ENCODE measurements around the gene DLG1. TPM values are rescaled to one million over a fixed set of nuclear protein-coding genes. Genes with fewer than 3 reads are reported as not detected.

The DLG1 gene
- 39.6 TPM for polyA plus RNA-seq (ENCODE audit: insufficient read length)

- DNase-seq = peak; percentile 85
Measured at GRCh38 chr3:197298341-197298944, at the start of gene DLG1. Gene DLG1, minus strand, starts transcription at chr3:197298612. Its CDS starts 1,408 bp downstream, at chr3:197297204.

GRCh38 chr3:197348014-197348413 is 49.6 kb upstream of the DLG1 start:
- DNase-seq = no peak

GRCh38 chr3:197345390-197345789 is 47.0 kb upstream of the DLG1 start:
- DNase-seq = no peak

- no peak for DNase-seq
Measured at GRCh38 chr3:197344582-197345318, 46.3 kb upstream of the DLG1 start.

GRCh38 chr3:197343656-197344408 is 45.4 kb upstream of the DLG1 start:
- DNase-seq = no peak

- no peak for DNase-seq
Measured at GRCh38 chr3:197343111-197343510, 44.7 kb upstream of the DLG1 start.

GRCh38 chr3:197340521-197340871 is 42.1 kb upstream of the DLG1 start:
- DNase-seq = no peak

GRCh38 chr3:197339841-197340520 is 41.6 kb upstream of the DLG1 start:
- DNase-seq = peak; percentile 62

GRCh38 chr3:197338586-197338985 is 40.2 kb upstream of the DLG1 start:
- DNase-seq = no peak

GRCh38 chr3:197337656-197338055 is 39.2 kb upstream of the DLG1 start:
- DNase-seq = no peak

- no peak for DNase-seq
Measured at GRCh38 chr3:197337214-197337613, 38.8 kb upstream of the DLG1 start.

- DNase-seq = no peak
Measured at GRCh38 chr3:197336348-197336747, 37.9 kb upstream of the DLG1 start.

GRCh38 chr3:197335428-197336132 is 37.2 kb upstream of the DLG1 start:
- DNase-seq = no peak

GRCh38 chr3:197333901-197334639 is 35.7 kb upstream of the DLG1 start:
- no peak for DNase-seq

GRCh38 chr3:197331131-197331530 is 32.7 kb upstream of the DLG1 start:
- no peak for DNase-seq

- no peak for DNase-seq
Measured at GRCh38 chr3:197329382-197329781, 31.0 kb upstream of the DLG1 start.

GRCh38 chr3:197328198-197328597 is 29.8 kb upstream of the DLG1 start:
- no peak for DNase-seq

GRCh38 chr3:197327701-197328100 is 29.3 kb upstream of the DLG1 start:
- DNase-seq = no peak

- no peak for DNase-seq
Measured at GRCh38 chr3:197325773-197326172, 27.4 kb upstream of the DLG1 start.

- DNase-seq = no peak
Measured at GRCh38 chr3:197322149-197322548, 23.7 kb upstream of the DLG1 start.

GRCh38 chr3:197320582-197320981 is 22.2 kb upstream of the DLG1 start:
- DNase-seq = no peak

Measured in hindlimb muscle (tissue), 1 donor.